HG03378 (cell line): ENCODE results near the gene CPEB4.

Experiments
- ATAC-seq: cut with Tn5 transposase; IDR thresholded peaks from one replicate; pipeline ENCODE4 v1.9.1; 2021; ENCODE audit warnings: mild to moderate bottlenecking, moderate library complexity; ENCODE audit not compliant: unreplicated experiment

Gene CPEB4

DNA sequence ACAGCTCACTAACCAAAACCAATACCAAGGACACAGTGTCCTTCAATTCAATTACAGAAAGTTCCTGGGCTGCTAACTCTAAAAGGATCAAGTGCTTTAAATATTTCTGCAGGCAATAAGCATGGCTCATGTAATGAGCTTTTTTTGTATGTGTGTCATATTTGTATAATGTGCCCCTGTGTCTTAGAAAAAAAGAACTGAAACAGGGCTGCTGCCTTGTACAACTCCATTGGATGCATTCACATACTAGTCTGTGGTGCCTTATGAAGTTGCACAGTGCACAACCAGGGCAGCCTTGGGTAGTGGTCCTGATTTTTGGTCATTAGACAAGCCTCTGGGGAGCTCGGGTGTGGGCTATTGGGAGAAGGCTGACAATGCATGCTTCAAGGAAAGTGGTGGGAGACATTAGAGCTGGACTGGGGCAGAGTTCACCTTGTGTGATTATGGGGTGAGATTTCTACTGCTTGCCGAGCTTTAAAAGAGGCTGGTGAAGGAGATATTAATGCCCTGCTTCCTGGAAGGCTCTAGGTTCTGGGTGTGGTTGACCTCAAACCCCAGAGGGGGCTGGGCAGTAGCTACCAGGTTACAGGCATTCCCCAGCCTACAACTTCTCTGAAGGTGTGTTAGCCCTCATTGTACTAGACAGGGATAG, 3.6 kb upstream of the CPEB4 start:
- ATAC-seq: peak; percentile 26

DNA sequence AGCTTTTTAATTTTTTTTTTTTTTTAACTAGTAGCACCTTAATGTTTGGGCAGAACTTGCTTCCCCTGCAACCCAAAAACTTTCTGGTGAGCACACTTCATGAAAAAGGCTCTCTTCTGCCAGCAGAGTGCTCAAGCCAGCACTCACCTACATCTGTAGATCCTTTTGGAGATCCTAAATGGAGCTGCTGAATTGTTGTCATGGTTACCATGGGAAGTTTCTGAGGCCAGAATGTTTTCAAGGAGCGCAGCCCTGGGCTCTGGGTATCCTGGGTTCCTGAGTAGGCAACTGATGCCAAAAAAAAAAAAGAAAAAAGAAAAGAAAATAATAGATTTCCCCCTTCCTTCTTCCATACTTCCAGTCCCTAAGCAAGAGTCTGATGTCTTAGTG, 3.1 kb upstream of the CPEB4 start:
- ATAC-seq: no peak

DNA sequence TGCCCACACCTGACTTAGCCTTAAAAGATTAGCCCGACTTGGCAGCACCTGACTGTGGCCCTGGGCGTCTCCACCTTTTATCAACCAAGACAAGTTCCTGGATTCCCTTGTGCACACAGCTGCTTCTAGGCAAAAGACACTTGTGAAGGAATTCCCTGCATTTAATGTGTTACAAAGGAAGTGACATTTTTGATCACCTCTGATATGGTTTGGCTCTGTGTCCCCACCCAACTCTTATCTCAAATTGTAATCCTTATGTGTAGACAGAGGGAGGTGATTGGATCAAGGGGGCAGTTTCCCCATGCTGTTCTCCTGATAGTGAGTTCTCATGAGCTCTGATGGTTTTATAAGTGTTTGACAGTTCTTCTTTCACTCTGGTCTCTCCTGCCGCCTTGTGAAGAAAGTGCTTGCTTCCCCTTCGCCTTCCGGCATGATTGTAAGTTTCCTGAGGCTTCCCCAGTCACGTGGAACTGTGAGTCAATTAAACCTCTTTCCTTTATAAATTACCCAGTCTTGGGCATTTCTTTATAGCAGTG, 2.6 kb upstream of the CPEB4 start:
- ATAC-seq: no peak

DNA sequence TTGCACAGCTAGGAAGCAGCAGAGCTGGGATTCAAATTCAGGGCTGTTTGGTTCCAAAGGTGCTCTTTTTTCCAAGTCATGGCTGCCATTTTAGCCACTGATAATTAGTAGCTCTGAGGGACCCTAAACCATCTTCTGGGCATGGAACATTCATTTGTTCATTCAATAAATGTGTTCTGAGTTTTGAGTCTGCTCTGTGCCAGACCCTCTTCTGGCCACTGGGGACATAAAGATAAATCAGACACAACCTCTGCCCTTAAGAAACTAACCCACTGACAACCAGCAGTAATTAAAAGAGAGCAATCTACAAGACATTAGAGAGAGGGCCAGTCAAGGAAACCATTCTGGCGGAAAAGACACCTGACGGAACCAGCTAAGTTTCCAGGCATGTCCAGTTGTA, 2.0 kb upstream of the CPEB4 start:
- no peak for ATAC-seq

DNA sequence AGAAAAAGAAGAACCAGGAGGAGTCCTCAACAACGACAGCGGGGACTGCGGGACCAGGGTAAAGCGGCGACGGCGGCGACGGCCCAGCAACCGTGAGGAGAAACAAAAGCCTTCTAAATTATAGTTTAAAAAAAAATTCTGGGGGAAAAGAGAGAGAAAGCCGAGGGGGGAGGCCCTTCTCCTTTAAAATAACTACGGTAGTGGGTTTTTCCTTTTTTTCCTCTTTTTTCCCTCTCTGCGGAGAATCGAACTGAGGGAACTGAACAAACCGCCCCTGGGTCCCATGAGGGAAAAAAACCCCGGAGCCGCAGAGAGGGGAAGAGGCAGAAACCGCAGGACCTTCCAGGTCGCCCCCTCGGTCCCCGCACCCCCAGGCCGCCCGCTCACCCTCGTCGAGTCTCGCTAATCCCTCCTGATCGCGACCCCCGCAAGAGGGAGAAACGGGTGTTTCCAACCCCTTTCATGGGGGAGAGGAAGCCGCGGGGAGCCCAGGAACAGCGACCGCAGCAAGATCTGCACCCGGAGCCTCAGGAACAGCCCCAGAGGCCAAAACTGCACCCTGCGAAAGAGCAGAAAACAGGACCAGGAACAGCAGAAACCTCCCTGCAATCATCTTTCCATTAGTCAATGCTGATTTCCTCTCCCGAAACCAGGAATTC, 453 bp downstream of the CPEB4 start:
- no peak for ATAC-seq

DNA sequence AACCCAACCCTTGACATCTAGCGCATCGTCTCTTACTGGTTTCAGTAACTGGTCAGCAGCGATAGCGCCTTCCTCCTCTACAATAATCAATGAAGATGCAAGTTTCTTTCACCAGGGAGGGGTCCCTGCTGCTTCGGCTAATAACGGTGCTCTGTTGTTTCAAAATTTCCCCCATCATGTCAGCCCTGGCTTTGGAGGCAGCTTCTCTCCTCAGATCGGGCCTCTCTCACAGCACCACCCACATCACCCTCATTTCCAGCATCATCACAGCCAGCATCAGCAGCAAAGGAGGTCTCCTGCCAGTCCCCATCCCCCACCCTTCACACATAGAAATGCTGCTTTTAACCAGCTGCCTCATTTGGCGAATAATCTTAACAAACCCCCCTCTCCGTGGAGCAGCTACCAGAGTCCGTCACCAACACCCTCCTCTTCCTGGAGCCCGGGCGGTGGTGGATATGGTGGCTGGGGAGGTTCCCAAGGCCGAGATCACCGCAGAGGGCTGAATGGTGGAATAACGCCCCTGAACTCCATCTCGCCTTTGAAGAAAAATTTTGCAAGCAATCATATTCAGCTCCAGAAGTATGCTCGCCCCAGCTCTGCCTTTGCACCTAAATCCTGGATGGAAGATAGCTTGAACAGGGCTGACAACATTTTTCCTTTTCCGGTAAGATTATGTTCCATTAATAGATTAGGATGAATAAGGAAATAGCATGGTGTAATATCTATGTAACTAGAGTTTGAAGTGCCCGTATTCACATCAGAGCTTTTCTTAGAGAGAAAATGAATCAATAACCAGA, 2.2 kb downstream of the CPEB4 start:
- ATAC-seq: no peak

DNA sequence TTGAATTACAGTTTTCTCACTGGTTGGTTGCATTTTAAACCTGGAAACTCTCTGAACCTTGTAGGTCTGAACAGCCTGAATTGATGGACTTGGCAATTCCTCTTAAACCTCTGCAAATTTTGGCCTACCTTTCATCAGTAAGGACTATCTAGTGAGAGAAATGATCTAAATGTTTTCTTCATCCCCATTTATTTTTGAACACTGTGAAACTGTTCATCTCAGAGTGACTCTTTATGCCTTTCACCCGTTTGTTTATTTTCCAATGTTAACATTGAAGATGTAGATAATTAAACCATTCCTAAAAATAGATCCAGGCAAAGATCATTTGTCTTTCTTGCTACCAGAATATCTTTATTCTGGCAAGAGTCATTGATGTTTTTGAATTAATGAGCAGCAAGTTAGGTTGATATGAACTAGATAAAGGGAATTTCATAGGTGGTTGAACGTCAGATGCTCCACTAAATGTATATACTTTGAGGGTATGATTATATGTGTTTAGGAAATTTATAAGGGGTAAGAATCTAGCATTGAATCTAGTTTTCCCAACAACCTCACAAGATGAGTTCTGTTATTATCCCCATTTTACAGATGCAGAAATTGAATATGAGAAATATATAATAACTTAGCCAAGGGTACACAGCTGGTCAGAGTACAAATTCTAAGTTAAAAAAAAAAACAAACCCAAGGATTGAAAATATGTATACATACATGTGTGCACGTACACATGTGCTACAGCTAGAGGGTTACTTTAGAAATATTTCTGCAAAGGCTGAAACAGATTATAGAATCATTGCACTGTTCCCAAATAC, 3.4 kb downstream of the CPEB4 start:
- no peak for ATAC-seq

DNA sequence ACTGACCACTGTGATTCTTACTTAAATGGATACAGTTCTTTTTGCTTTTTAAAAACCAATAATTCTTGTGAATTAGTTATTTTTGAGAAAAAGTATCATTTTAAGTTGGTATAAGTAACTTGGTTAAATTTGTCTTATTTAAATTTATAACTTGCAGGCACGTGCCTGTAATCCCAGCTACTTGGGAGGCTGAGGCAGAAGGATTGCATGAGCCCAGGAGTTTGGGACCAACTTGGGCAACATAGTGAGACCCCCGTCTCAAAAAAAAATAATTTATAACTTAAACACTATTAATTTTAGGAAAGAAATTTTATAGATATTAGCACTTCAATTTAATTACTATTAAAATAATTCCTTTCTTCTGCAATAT, 5.0 kb downstream of the CPEB4 start:
- ATAC-seq: no peak

DNA sequence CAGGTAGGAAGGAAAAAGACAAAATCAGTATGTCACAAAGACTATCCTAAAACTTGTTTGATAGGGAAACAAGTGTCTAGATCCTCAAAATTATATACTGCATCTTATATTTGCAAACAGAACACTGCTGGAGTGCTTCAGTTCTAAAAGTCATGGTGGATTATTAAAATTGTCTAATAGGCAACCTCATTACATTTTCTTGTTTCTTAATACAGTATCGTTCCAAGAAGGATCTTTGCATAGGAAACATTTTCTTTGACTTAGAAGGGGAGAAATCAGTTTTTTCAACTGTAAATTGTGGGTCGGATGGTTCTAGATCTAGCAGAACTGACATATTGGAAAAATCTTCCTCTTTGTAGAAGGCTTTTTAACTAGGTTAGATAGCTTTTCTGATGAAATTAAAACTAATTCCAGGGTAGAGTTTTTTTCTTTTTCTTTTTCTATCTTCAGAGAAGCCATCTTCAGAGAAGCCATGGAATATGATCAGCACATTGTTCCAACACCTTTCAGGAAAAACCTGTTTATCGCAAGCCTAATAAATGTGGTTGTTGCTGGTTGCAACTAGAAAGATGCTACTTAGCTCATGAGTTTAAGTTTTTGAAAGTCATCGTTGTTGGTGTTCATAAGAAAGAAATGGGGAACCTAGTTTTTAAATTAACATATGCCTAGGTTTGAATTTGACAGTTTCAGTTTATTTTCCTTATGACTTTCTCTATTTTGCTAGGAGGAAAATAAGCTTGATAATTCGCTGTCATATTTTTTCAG, 7.4 kb downstream of the CPEB4 start:
- ATAC-seq: no peak

DNA sequence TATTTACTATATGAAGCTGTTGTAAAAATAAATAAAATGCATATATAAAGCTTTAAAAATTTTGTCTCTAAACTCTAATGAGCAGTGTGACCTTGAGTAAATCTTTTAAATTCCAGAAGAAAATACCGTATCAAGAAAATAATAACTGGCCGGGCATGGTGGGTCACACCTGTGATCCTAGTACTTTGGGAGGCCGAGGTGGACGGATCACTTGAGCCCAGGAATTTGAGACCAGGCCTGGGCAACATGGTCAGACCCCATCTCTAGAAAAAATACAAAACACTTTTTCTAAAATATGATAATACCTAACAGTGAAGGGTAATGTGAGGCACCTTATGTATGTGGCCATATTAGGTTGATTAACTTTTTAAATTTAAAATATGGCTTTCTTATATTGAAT, 8.5 kb downstream of the CPEB4 start:
- ATAC-seq: no peak

DNA sequence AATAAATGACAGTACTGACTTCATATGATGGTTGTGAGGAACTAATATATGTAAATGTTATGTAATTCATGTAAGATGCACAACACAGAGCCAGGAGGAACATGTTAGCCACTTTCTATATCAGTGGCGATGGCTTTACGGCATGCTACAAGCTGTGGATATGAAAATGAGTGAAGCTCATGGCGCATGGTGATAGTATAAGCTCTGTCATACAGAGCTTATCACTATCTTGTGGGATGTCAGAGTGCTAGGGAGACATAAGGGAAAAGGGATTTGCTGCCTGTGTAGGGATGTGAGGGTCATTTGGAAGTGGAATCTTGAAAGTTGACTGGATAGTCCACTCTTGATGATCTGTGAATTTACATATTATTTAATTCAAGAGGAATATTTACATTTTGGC, 13.6 kb downstream of the CPEB4 start:
- no peak for ATAC-seq

DNA sequence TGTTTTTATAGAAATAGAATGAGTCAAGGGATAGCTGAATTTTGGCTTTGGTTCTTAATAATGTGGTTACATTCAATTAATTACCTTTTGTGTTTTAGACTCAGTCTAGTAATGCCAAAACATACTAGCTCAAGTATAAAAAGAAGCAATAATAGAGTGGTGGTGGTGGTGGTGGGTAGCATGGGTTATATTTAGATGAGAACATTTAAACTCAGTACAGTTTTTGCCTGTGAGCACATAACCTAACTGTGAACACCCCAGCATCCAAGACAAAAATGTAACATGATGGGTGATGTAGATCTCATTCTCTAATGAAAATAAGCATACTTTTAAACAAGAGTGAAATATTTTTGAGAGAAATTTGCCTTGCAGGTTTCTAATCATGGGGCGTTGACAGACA, 14.2 kb downstream of the CPEB4 start:
- ATAC-seq: no peak

DNA sequence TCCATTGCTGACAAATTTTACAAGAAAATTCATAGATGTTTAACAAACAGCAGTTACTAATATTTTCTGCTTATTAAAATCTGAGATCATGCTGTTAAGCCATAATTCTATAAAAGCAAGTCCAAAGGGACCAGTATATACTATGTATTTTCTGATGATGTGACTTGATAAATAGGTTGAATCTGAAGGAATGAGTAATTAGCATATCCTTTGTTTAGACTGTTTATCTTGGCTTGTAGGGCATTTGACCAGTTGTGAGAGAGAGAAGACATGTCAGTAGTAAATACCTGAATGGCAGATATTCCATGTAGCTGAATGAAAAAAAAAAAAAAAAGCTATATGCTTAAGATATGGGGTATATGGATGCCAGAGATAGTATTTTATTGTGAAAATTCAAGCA, 14.6 kb downstream of the CPEB4 start:
- ATAC-seq: no peak

DNA sequence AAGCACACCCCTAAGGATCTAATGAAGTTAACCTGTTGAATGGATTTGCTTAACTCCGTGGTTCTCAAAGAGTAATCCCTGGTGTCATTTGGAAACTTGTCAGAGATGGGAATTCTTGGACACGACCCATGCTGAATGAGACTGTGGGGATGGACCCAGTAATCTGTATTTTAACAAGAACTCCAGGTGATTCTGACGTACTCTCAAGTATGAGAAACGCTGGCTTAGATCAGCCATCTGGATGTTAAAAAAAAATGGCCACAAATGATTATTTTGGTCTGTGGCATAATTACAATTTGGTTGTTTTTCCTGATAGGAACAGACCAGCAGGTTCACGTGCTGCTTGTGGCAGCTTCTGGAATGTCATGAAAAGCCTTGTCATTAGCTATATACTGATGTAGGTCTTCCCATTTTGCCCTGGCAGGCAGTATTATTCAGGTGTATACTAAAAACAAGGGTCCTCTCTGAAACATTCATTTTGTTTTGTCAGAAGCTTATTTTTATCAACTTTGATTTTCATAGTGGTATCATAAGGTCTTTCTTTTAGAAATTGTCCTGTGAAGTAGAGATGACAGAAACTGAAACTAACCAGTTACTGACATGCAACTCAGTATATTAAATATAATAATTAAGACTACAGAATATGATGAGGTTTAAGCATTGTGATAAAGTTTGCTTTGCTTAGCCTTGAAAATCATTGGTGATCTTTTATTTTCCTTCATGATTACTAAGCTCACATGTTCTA, 15.4 kb downstream of the CPEB4 start:
- no peak for ATAC-seq

DNA sequence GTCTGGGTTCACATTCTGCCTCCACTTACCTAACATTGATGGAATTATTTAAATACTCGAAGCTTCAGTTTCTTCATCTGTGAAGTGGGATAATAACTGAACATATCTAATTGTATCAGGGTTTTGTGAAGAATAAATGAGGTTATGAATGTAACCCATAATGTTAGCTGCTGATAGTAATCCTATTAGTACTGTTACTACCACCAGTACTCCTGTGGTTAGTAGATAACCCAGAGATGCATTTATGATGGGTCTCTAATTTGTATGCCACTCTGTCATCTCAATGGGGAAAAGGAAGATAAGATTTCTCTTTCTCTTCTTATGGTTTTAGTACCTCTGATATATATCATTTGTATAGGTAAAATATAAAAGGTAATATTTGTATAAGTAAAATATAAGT, 16.0 kb downstream of the CPEB4 start:
- ATAC-seq: no peak

DNA sequence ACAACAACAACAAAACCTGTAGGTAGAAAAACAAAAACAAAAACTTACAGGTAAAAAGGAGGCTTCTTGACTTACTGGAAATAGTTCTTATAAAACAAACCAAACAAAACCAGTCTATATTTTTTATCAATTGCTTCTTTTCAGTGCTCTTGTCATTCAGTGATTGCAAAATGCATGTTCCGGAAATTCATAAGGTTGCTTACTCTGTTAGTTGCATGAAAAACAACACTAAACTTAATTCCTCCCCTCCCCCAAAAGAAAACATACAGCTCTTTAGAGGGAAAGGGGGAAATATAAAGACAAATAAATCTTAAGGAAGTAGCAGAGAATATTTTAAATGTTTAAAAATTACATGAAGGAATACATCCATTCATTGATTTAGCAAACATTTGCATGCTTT, 19.1 kb downstream of the CPEB4 start:
- no peak for ATAC-seq

DNA sequence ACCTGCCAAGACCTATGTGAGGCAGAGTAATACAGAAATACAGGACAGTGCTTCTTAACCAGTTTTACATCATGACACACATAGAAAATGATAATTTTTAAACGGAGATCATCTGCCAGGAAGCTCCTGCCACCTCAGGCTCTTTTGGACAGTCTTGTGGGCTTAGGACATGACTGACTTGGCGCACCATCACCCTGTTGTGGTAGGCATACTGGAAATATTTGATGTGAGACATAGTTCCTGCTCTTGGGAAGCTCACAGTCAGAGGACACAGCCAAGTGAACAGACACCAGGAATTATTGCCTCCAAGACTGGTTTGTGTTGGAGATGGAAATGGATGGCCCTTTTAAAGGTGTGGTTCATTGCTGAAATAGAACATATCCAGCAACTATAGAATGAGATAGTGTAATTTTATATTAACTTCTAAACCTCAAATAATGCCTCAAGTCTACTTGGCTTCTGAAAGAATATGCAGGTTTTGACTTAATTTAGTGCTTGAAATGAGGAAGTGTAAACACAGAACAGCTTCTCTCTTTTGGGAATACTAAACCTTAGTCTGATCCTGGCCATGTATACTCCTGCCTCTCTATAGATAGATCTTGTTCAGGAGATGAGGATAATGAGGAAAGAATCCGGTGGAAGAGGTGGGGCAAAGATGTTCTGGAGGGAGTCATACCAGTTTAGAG, 19.7 kb downstream of the CPEB4 start:
- no peak for ATAC-seq

DNA sequence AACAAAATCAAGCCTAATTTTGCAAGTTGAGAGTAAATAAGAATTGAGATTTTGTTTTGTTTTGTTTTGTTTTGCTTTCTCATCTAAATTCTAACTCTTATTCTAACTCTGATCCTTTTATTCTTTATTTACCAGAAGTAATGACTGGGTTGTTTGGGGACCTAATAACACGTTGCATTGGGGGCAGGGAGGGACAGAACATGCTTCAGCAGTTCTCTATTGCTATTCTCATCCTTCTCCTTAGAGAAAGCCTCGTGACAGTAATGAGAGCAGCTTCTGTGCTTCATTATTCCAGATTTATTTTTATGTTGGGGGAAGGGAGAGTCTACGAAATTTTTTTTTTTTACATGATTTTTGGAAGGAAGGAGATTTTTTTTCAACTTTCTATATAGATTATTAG, 21.1 kb downstream of the CPEB4 start:
- ATAC-seq: no peak

DNA sequence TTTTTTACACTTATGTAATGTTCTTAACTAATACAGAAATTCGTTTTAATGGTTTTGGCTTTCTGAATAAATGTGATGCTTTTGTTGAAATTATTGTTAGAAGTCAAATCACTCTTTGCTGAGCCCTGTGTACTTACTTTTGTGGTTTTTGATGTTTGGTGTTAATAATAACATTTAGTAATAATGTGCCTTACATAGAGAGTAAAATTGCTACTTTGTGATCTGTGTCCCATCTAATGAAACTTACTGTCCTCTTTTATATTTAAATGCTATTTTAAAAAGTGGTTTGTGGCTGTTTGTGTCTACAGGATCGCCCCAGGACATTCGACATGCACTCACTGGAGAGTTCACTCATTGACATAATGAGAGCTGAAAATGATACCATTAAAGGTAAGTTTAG, 22.1 kb downstream of the CPEB4 start:
- ATAC-seq: no peak
